GM21786 (cell line): ENCODE results near the gene NPTXR.
"Not testable (repeated sequence)": the region's sequence is repeated elsewhere in the genome, so short reads cannot be mapped to it uniquely, and the experiment has no call there.

Experiments
- ATAC-seq: cut with Tn5 transposase; IDR thresholded peaks from one replicate; pipeline ENCODE4 v1.9.1; 2021; ENCODE audit not compliant: unreplicated experiment

The NPTXR gene

GRCh38 chr22:38832005-38832978 lies 11.5 kb downstream of the NPTXR start:
- no peak for ATAC-seq

GRCh38 chr22:38831166-38831945 lies 12.5 kb downstream of the NPTXR start:
- no peak for ATAC-seq

- no peak for ATAC-seq
These were observed 13.1 kb downstream of the NPTXR start for GRCh38 chr22:38830845-38831108.

DNA sequence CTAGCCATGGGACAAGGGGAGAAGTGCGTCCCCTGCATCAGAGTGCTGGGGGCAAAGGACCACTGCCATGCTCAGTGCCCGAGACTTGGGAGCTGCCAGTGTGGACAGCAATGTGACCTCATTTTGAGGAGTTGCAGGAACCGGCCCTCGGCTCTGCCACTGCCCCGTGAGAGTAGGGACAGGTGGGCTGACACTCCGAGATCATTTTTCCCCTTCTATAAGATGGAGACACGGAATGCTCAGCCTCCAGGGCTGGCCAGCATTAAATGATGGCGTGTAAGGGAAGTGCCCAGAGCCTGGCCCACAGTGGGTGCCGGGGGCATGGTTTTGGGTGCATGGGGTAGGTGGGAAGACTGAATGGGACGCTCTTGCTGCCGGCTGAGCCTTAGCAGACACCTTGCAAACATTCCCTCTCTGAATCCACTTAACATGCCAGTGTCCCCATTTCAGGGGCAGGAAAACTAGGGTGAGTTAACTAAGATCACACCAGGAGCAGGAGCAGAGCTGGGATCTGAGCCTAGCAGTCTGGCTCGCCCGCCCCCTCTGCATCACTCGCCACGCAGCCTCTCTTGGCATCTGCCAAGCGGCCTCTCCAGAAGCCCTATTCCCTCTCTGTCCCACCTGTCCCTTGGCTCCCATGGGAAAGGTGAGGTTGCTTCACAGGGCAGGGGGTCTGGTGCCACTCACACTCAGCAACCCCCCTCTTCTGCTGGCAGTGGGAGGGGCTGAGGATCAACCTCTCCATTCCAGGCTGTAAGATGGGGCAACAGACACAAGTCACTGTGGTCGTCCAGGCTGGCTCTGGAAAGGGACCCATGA lies 13.6 kb downstream of the NPTXR start:
- ATAC-seq: no peak

- no peak for ATAC-seq
These were observed 14.3 kb downstream of the NPTXR start for GRCh38 chr22:38829485-38829884.

DNA sequence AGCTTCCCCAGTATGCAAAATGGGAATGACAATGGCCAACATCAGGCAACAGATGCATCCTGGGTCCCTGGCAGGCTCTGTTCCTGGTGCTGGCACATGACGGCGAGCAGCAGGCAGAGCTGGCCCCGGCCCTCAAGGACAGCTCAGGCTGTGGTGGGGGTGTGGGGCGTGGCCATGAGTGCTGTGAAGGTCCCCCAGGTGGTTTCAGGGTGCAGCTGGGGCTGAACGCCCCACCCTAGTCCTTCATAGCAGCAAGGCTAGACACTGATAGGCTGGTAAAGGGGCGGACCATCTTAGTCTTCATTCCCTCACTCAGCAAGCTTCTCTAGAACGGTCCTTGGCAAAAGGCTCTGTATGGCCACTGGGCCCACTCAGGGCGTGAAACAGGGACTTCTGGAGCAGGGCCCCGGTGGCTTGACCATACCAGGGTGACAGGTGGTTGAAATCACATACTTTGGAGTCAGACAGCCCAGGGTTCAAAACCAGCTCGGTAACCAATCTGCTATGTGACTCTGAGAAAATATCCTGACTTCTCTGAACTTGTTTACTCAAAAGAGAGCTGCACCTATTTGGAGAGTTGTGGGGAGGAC lies 15.1 kb downstream of the NPTXR start:
- ATAC-seq: no peak

- no peak for ATAC-seq
These were observed 15.6 kb downstream of the NPTXR start for GRCh38 chr22:38828191-38828590.

DNA sequence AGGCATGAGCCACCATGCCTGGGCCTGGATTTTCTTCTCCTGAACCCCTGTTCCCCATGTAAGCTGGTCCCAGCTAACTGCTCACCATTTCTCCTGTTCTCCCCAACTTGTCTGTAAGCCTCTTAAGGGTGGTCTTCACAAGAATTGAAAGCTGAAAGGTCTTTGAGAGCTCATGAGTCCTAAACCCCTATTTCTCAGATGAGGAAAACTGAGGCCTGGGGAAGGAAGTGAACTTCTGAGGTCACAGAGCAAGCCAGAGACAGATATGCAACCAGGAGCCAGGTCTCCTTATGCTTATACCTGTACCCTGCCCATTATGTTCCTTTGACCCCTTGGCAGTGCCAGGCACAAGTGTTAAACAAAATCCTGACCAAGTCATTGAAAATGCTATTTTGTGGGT lies 16.3 kb downstream of the NPTXR start:
- no peak for ATAC-seq

- ATAC-seq: no peak
These were observed 17.0 kb downstream of the NPTXR start for GRCh38 chr22:38826801-38827200.

- no peak for ATAC-seq
These were observed 17.4 kb downstream of the NPTXR start for GRCh38 chr22:38826386-38826785.

GRCh38 chr22:38824585-38824984 lies 19.2 kb downstream of the NPTXR start:
- no peak for ATAC-seq

DNA sequence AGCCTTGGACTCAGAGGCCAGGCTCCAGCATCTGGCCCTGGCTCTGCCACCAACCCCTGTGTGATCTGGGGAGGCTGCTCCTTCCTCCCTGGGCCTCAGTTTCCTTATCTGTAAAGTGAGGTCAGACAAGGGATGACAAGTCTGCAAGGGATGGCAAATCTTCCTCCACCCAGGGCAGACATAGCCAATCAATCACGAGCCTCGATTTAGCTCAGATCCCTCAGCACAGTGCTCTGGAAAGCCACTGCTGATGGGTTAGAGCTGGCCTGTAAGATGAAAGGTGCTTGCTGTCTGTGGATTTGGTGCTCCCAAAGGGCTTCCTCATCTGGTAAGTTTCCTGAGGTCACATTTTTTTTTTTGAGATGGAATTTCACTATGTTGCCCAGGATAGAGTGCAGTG lies 20.2 kb downstream of the NPTXR start:
- ATAC-seq: no peak

DNA sequence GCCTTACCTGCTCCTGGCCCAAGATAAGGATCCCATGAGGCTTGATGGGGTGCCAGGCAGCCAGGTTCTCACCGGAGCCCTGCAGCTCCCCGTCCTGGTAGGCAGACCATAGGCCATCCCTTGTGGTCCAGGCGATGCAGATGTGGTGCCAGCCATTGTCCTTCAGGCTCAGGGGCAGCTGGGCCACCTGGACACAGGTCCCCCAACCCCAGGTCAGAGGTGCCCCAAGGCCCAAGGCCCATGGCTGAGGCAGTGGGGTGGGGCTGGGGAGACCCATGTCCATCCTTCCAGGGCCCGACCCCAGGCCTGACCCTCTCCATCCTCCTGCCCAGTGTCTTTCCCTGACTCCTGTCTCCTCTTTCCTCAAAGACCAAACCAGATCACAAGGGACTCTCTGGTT lies 20.8 kb downstream of the NPTXR start:
- no peak for ATAC-seq

DNA sequence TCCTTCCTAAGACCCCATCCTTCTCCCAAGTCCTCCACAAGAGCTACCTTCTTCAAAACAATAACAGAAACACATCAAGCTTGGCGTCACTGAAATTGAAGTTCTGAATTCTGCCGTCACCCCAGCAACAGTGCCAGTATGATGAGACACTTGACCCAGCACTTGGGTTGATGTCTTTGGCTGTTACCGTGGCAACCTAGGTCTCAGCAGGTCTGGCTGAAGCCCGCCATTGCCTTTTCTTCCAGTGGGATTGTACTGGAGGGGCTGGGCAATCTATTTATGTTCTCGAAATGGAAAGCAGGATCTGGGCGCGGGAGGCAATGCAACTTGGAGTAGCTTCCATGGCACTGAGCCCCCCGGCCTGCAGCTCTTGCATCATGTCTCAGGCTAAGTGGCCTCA lies 23.8 kb downstream of the NPTXR start:
- no peak for ATAC-seq

DNA sequence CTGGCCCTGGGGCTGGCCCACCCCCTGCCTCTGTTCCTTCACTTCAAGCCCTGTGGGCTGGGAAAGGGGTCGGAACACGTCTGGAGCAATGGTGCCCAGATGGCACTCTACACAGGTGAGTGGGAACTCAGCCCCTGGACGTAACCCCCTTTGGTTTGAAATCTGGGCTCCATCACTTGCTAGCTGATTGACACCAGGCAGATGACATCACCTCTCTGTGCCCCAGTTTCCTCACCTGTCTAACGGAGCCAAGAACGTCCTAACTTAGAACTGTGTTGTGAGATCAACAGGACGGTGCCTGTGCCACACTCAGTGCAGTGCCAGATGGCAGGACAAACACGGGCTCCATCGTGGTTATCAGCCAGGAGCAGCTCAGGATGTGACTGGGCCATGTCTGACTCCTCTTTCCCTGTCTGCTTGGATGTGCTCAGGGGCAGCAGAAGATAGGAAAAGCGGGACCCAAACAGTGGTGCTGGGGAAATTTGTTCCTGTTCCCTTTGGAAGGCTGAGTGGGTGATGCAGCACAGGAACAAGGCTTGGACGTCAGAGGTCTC lies 24.4 kb downstream of the NPTXR start:
- ATAC-seq: no peak

- ATAC-seq: no peak
These were observed 26.6 kb downstream of the NPTXR start for GRCh38 chr22:38817196-38817595.

GRCh38 chr22:38815842-38816241 lies 28.0 kb downstream of the NPTXR start:
- ATAC-seq: no peak

GRCh38 chr22:38811241-38811640 lies 32.6 kb downstream of the NPTXR start:
- ATAC-seq: no peak

GRCh38 chr22:38805041-38805593 lies 38.7 kb downstream of the NPTXR start:
- not testable (repeated sequence) for ATAC-seq

- ATAC-seq: no peak
These were observed 41.1 kb downstream of the NPTXR start for GRCh38 chr22:38802671-38803121.
